Measurements from ENCODE around the gene CERK. TPM values are rescaled to one million over a fixed set of nuclear protein-coding genes. Genes with fewer than 3 reads are reported as not detected.
A peak's percentile ranks its signal among the peaks of the same experiment; 100 is the strongest.

The CERK gene
- total and polyA plus RNA-seq, 8 donors = 25.0 to 44.0 (median 40.4) TPM

- ATAC-seq = peak; percentile 6
These were observed 96.2 kb downstream of the CERK start for GRCh38 chr22:46641811-46642266.

GRCh38 chr22:46640293-46641055, 97.6 kb downstream of the CERK start:
- ATAC-seq (no peak), DNase-seq (peak in 1 of 4 donors; percentile 39)
- intact Hi-C loops (cut with DNase I) = no loop called here
- Histone ChIP-seq H3K4me1 (no peaks in the 10 kb centered on the region), H3K4me3 (no peak overlapping the region), H3K9me3 (no peaks in the 10 kb centered on the region), H3K27me3 (no peaks in the 10 kb centered on the region), H3K36me3 (peaks cover 0 to 16% of the 10 kb centered on the region in 2 donors), H3K27ac (no peak overlapping the region)
- no peak for TF ChIP-seq CTCF (IDR thresholded peaks at IDR 0.05)

More at GRCh38 chr22:46641811-46642266, 96.2 kb downstream of the CERK start:
- Histone ChIP-seq H3K9me3 (no peaks in the 10 kb centered on the region), H3K27me3 (no peaks in the 10 kb centered on the region), H3K36me3 (peaks cover 0 to 16% of the 10 kb centered on the region in 2 donors), H3K27ac (no peak overlapping the region), H3K4me3 (no peak overlapping the region), H3K4me1 (no peaks in the 10 kb centered on the region)
- peak in 1 of 4 donors; percentile 25 for DNase-seq
- intact Hi-C loops (cut with DNase I) = no loop called here
- no peak for TF ChIP-seq CTCF (IDR thresholded peaks at IDR 0.05)

DNA sequence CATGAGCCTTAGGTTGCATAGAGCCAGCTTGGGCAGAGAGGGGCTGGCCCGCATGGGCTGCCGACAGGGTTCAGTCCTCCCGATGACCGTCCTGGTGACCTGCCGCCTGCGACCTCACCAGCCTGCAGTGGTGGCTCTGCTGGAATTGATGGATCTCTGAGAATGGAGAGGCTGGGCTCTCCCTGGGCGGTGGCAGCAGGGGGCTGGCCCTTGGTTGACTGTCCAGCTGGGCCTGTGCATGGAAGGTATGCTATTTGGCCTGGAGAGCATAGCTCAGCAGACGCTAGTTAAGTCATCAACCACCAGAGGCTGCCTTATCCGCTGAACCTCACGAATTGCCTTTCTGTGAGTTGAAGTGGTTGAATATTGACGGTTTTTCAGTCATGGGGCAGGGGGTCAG, 98.2 kb downstream of the CERK start:
- intact Hi-C loops (cut with DNase I) = no loop called here
- DNase-seq = peak in 1 of 4 donors; percentile 28
- H3K9me3 ChIP-seq = no peaks in the 10 kb centered on the region
- no peaks in the 10 kb centered on the region for H3K4me1 ChIP-seq
- ATAC-seq = no peak
- H3K27me3 ChIP-seq = no peaks in the 10 kb centered on the region
- no peak for TF ChIP-seq CTCF (IDR thresholded peaks at IDR 0.05)
- no peak overlapping the region for H3K4me3 ChIP-seq
- H3K36me3 ChIP-seq = peaks cover 0 to 16% of the 10 kb centered on the region in 2 donors
- H3K27ac ChIP-seq = no peak overlapping the region

- Histone ChIP-seq H3K4me3 (no peak overlapping the region), H3K36me3 (peaks cover 0 to 16% of the 10 kb centered on the region in 2 donors), H3K9me3 (no peaks in the 10 kb centered on the region), H3K27ac (no peak overlapping the region), H3K27me3 (no peaks in the 10 kb centered on the region), H3K4me1 (peaks cover 0 to 6% of the 10 kb centered on the region in 2 donors)
- TF ChIP-seq CTCF (IDR thresholded peaks at IDR 0.05) = no peak
- peak; percentile 27 for ATAC-seq
- intact Hi-C loops (cut with DNase I) = no loop called here
- peak in 3 of 4 donors; percentile 21 to 52 (median 36) for DNase-seq
These were observed 99.2 kb downstream of the CERK start for GRCh38 chr22:46638601-46639431.
